ENCODE results near the gene NTSR2. TPM values are rescaled to one million over a fixed set of nuclear protein-coding genes. Genes with fewer than 3 reads are reported as not detected.

NTSR2 gene
- total RNA-seq, 1 experiment from 2014 or later: not detected

DNA sequence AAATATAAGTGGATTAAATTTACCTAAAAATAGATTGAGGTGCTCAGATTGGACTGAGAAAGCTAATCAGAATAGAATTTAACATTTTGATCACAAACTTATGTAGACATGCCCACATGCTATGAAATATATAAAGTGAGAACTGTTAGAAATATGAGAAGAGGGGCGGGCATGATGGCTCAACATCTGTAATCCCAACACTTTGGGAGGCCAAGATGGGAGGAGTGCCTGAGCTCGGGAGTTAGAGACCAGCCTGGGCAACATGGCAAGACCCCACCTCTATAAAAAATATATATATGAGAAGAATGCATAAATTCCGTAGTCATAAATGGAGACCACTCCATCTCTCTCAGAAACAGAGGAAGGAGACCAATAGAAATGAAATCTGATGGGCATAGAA is 25.7 kb downstream of the NTSR2 start:
- H3K36me3 ChIP-seq (replicated peaks; ENCODE audit: control insufficient read depth, insufficient read depth, low read length): no peaks in the 10 kb centered on the region
- no peak overlapping the region for H3K4me3 ChIP-seq (ENCODE audit: insufficient read depth, low read depth, low read length)
- H3K27me3 ChIP-seq (ENCODE audit: control insufficient read depth, insufficient read depth, low read length): no peaks in the 10 kb centered on the region
- DNase-seq: no peak

DNA sequence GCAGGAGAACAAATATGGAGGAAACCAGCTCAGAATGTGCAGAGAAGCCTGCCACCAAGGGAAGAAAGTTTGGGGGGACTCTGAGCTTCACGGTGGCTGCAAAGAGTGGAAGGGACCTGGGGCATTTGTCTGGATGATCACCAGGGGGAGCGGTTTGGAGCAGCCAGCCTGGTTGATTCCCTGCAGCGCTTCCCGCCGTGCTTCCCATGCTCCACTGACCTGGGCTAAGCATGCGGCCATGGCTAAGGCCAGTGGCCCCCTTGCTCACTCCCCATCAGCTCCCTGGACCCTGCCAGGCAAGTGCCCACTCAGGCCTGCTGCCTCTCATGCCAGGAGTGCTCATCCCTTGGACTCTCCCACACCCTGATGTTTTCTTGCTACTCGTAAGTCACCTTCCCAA is 27.0 kb downstream of the NTSR2 start:
- H3K36me3 ChIP-seq (replicated peaks; ENCODE audit: control insufficient read depth, insufficient read depth, low read length): no peaks in the 10 kb centered on the region; the same call in 1 of the 2 replicates
- no peak overlapping the region for H3K4me3 ChIP-seq (ENCODE audit: insufficient read depth, low read depth, low read length)
- DNase-seq: peak; percentile 80
- no peaks in the 10 kb centered on the region for H3K27me3 ChIP-seq (ENCODE audit: control insufficient read depth, insufficient read depth, low read length)

DNA sequence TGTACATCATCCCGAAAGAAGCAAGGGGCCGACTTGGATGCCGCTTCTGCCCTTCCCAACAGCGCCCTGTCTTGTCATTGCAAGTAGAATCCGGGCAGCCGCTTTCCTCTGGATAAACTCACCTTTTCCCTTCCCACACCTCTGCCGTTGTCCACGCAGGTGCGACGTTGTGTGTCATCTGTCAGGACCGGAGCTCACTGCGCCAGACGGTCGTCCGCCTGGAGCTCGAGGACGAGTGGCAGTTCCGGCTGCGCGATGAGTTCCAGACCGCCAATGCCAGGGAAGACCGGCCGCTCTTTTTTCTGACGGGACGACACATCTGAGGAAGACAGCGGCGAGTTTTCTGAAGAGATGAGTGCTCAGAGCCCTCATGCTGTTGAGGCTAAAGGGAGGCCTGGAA is 29.9 kb downstream of the NTSR2 start:
- Histone ChIP-seq H3K4me3 (ENCODE audit: insufficient read depth, low read depth, low read length) (no peak overlapping the region), H3K27me3 (ENCODE audit: control insufficient read depth, insufficient read depth, low read length) (no peaks in the 10 kb centered on the region), H3K36me3 (replicated peaks; ENCODE audit: control insufficient read depth, insufficient read depth, low read length) (no peaks in the 10 kb centered on the region; the same call in 1 of the 2 replicates)
- DNase-seq: no peak

DNA sequence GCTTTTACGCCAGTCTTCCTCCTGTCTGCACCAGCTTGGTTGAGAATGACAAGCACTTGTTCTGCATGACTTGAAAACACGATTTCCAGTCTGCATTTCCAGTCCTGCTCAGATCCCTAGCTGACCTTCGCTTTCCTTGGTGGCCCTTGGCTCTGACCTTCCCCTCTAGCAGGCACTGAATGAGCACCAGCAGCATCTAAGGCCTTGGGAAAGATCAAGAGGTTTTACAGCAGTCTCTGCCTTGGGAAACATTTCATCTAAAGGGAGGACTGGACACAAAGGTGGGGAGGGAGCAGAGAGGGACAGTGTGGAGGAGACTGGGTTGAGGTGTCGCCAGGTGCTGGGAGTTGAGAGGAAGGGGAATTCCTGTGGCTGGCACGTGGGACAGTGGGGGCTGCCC is 30.5 kb downstream of the NTSR2 start:
- Histone ChIP-seq H3K4me3 (ENCODE audit: insufficient read depth, low read depth, low read length) (no peak overlapping the region), H3K27me3 (ENCODE audit: control insufficient read depth, insufficient read depth, low read length) (no peaks in the 10 kb centered on the region), H3K36me3 (replicated peaks; ENCODE audit: control insufficient read depth, insufficient read depth, low read length) (no peaks in the 10 kb centered on the region; the same call in 1 of the 2 replicates)
- no peak for DNase-seq

DNA sequence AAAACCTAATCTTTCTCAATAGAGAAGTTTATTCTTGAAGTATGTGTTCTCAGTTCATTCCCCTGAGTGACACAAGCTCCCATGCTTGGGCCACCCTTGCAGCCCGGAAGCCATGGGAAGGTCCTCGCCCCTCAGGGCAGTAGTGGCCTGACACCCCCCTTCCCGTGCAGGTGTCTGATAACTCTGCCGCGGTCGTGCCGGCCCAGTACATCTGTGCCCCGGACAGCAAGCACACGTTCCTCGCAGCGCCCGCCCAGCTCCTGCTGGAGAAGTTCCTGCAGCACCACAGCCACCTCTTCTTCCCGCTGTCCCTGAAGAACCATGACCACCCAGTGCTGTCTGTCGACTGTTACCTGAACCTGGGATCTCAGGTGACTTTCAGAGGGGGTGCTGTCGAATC is 32.4 kb downstream of the NTSR2 start:
- Histone ChIP-seq H3K27me3 (ENCODE audit: control insufficient read depth, insufficient read depth, low read length) (no peaks in the 10 kb centered on the region), H3K4me3 (ENCODE audit: insufficient read depth, low read depth, low read length) (no peak overlapping the region), H3K36me3 (replicated peaks; ENCODE audit: control insufficient read depth, insufficient read depth, low read length) (peaks cover 3% of the 10 kb centered on the region)
- peak; percentile 29 for DNase-seq

DNA sequence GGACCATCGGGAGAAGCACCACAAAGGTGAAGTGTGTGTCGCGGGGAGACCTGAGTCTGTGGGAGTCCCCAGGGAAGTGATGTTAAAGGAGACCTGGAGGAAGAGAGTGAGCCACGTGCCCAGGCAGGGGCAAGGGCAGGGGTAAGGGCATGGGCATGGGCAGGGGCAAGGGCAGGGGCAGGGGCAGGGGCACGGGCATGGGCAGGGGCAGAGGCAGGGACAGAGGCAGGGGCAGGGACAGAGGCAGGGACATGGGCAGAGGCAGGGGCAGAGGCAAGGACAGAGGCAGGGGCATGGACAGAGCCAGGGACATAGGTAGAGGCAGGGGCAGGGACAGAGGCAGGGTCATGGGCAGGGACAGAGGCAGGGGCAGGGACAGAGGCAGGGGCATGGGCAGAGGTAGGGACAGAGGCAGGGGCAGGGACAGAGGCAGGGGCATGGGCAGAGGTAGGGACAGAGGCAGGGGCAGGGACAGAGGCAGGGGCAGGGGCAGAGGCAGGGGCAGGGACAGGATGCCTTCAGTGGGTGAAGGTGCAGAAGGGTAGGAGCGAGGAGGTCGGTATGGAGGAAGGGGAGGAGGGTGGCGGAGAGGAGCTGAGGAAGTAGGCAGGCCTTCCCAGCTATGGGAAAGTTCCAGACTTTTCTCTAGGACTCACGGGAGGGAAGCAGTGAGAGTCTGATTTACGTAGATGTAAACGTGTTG is 33.3 kb downstream of the NTSR2 start:
- no peak for DNase-seq
- H3K36me3 ChIP-seq (replicated peaks; ENCODE audit: control insufficient read depth, insufficient read depth, low read length): peaks cover 3% of the 10 kb centered on the region
- no peaks in the 10 kb centered on the region for H3K27me3 ChIP-seq (ENCODE audit: control insufficient read depth, insufficient read depth, low read length)
- H3K4me3 ChIP-seq (ENCODE audit: insufficient read depth, low read depth, low read length): no peak overlapping the region

DNA sequence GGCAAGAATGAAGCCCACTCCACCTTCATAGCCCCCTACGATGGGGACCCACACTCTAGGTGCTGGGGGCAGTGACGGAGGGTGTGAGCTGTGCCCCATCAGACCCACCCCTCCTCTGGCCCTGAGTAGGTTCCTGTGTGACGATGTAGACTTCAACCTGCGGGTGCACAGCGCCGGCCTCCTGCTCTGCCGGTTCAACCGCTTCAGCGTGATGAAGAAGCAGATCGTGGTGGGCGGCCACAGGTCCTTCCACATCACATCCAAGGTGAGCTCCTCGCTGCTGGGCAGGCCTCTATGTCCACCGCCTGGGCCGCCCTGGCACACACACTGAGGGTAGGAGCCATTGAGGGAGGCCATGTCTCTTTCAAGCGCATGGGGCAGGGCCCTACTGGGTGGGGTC is 34.9 kb downstream of the NTSR2 start:
- Histone ChIP-seq H3K4me3 (ENCODE audit: insufficient read depth, low read depth, low read length) (no peak overlapping the region), H3K36me3 (replicated peaks; ENCODE audit: control insufficient read depth, insufficient read depth, low read length) (peaks cover 5% of the 10 kb centered on the region), H3K27me3 (ENCODE audit: control insufficient read depth, insufficient read depth, low read length) (no peaks in the 10 kb centered on the region)
- no peak for DNase-seq

DNA sequence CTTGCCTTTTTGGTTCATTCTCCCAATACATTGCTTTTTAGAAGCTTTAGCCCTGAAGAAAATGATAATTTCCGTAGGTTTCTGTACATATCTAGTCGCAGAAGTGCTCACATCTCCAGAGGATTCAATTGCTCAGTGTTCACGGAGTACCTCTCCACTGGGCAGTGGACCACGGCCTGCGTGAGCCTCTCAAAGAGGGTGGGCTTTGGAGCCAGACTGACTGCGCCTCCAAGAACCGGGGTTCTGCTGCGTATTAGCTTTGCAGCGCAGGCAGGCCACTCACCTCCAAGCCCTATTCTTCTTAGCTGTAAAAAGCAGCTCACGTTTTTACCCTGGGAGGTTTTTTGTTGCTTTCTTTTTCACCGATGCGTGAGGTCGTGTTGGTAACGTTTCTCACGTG is 35.4 kb downstream of the NTSR2 start:
- no peak overlapping the region for H3K4me3 ChIP-seq (ENCODE audit: insufficient read depth, low read depth, low read length)
- DNase-seq: no peak
- H3K36me3 ChIP-seq (replicated peaks; ENCODE audit: control insufficient read depth, insufficient read depth, low read length): peaks cover 7% of the 10 kb centered on the region
- H3K27me3 ChIP-seq (ENCODE audit: control insufficient read depth, insufficient read depth, low read length): no peaks in the 10 kb centered on the region

DNA sequence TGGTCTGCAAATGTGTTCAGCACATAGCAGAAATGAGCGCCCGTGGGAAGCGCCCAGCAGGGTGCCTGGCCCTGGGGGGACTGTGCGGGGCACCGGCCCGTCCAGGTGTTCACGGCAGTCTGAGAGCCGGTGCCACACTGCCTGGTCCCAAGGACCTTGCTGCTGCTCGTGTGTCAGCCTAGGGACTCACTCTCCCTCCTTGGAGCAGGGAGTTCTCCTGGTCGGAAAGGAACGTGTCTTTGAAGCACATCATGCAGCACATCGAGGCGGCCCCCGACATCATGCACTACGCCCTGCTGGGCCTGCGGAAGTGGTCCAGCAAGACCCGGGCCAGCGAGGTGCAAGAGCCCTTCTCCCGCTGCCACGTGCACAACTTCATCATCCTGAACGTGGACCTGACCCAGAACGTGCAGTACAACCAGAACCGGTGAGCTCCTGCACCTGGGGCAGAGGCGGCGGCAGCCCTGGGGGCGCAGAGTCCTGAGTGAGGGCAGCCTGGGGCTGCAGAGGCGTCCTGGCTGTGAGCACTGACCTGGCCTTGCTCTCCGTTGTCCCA is 36.0 kb downstream of the NTSR2 start:
- no peak overlapping the region for H3K4me3 ChIP-seq (ENCODE audit: insufficient read depth, low read depth, low read length)
- no peaks in the 10 kb centered on the region for H3K27me3 ChIP-seq (ENCODE audit: control insufficient read depth, insufficient read depth, low read length)
- DNase-seq: no peak
- peaks cover 7% of the 10 kb centered on the region for H3K36me3 ChIP-seq (replicated peaks; ENCODE audit: control insufficient read depth, insufficient read depth, low read length)

DNA sequence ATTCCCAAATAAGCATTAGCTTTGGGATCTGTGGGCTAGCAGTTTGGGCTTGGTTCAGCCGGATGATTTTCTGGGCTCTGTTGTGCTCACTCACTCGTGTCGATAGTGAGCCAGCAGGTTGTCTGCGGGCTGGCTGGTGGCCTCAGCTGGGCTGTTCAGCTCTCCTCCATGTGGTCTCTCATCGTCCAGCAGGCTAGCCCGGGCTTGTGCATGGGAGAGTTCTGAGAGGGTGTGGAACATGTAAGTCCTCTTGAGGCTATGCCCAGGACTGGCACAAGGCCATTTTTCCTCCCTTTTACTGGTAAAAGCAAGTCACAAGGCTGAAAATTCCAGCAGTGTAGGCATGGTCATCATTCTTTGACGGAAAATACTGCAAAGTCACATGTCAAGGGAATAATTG is 38.5 kb downstream of the NTSR2 start:
- Histone ChIP-seq H3K4me3 (ENCODE audit: insufficient read depth, low read depth, low read length) (no peak overlapping the region), H3K36me3 (replicated peaks; ENCODE audit: control insufficient read depth, insufficient read depth, low read length) (peaks cover 12% of the 10 kb centered on the region)

DNA sequence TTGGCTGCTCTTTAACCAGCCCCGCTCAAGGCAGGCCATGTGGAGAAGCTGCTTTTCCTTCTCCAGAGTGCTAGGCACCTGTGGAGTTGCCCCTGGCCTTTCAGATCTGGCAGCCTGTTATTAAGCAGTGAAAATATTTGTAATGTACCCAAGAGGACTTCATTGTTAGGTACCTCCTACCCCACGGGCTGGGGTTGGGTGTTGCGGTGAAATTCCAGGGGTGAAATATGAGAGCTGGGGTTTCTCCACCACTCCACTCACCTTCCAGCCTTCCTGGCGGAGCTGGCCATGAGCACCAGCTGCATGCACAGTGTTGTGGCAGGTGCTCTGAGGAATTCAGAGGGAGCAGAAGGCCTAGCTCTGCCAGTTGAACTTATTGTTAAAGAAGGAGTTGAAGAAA is 39.1 kb downstream of the NTSR2 start:
- Histone ChIP-seq H3K36me3 (replicated peaks; ENCODE audit: control insufficient read depth, insufficient read depth, low read length) (peaks cover 12% of the 10 kb centered on the region), H3K4me3 (ENCODE audit: insufficient read depth, low read depth, low read length) (no peak overlapping the region), H3K27me3 (ENCODE audit: control insufficient read depth, insufficient read depth, low read length) (no peaks in the 10 kb centered on the region)
- no peak for DNase-seq

More for the DNA sequence above, 38.5 kb downstream of the NTSR2 start:
- no peak for DNase-seq
- H3K27me3 ChIP-seq (ENCODE audit: control insufficient read depth, insufficient read depth, low read length): no peaks in the 10 kb centered on the region

DNA sequence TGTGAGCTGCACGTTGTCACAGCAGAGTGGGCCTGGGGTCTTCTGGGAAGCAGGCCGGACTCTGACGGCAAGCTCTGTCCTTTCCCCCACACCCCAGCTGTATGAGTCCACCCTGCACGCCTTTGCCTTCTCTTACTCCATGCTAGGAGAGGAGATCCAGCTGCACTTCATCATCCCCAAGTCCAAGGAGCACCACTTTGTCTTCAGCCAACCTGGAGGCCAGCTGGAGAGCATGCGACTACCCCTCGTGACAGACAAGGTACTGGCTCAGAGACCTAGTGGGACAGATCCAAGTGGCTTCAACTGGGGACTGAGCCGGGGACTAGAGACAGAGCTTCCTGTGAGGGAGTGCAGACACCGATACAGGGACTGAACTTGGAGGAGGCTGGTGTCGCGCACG is 40.1 kb downstream of the NTSR2 start:
- no peak for DNase-seq
- Histone ChIP-seq H3K27me3 (ENCODE audit: control insufficient read depth, insufficient read depth, low read length) (no peaks in the 10 kb centered on the region), H3K4me3 (ENCODE audit: insufficient read depth, low read depth, low read length) (no peak overlapping the region), H3K36me3 (replicated peaks; ENCODE audit: control insufficient read depth, insufficient read depth, low read length) (peaks cover 16% of the 10 kb centered on the region)

DNA sequence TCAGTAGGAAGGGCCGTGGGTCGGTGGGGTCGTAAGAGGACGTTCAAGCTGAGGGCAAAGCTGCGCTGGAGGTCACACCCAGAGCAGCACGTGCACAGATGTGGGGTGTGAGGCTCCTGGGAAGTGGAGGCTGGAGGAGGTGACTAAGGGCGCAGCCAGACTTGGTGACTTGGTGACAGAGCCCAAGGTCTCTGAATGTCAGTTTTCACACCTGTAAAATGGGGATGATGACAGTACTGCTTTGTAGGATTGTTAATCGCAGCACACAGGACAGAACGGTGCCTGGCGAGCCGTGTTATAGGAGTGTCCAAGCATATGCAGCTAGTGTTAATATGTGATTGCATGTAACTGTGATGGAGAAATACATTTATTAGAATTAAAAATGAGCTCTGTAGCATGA is 40.8 kb downstream of the NTSR2 start:
- H3K36me3 ChIP-seq (replicated peaks; ENCODE audit: control insufficient read depth, insufficient read depth, low read length): peaks cover 16% of the 10 kb centered on the region
- H3K4me3 ChIP-seq (ENCODE audit: insufficient read depth, low read depth, low read length): no peak overlapping the region
- H3K27me3 ChIP-seq (ENCODE audit: control insufficient read depth, insufficient read depth, low read length): no peaks in the 10 kb centered on the region
- no peak for DNase-seq

DNA sequence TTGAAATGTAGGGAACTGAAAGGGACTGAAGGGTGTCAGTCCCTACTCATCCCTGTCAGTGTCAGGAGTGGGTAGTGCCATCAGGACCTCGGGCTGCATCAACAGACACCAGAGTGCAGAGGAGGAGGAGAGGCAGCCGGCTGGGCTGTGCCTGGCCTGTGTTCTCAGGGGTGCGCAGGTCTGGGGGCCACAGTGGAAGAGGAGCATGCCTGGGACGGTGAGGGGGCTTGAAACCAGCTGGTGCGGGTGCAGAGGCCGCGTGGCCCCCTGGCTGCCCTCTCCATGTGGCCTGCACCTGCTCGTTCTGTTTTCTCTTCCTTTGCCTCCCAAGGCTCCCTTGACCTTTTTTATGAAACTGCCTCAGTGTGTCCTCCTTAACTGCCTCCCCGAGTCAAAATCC is 41.3 kb downstream of the NTSR2 start:
- Histone ChIP-seq H3K27me3 (ENCODE audit: control insufficient read depth, insufficient read depth, low read length) (no peaks in the 10 kb centered on the region), H3K4me3 (ENCODE audit: insufficient read depth, low read depth, low read length) (no peak overlapping the region), H3K36me3 (replicated peaks; ENCODE audit: control insufficient read depth, insufficient read depth, low read length) (peaks cover 16% of the 10 kb centered on the region)
- no peak for DNase-seq

DNA sequence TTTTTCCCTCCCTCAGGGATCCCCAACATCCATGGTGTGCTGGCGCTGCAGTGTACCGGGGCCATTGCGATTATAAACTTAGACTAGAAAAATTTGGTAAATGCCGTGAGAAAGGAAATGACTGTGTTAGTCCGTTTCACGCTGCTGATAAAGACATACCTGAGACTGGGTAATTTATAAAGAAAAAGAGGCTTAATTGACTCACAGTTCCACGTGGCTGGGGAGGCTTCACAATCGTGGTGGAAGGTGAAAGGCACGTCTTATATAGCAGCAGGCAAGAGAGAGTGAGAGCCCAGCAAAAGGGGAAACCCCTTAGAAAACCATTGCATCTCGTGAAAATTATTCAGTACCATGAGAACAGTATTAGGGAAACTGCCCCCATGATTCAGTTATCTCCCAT is 44.3 kb downstream of the NTSR2 start:
- no peak for DNase-seq
- Histone ChIP-seq H3K4me3 (ENCODE audit: insufficient read depth, low read depth, low read length) (no peak overlapping the region), H3K36me3 (replicated peaks; ENCODE audit: control insufficient read depth, insufficient read depth, low read length) (peaks cover 11% of the 10 kb centered on the region), H3K27me3 (ENCODE audit: control insufficient read depth, insufficient read depth, low read length) (no peaks in the 10 kb centered on the region)

Data from H7 (cell line).